RWPE1 (cell line): ENCODE results near the gene MADD.

Source experiments
- CTCF ChIA-PET: fragments of 350-600 bp; sonication (Branson Sonifier 250); formaldehyde crosslinking; extraction: SDS; loops from one replicate; lab custom pipeline; 2021; lab: Yijun Ruan, JAX
- POLR2A ChIA-PET: fragments of 400-600 bp; formaldehyde crosslinking; extraction: SDS; loops from one replicate; lab custom pipeline; 2020; ENCODE audit warnings: antibody characterized with exemption; ENCODE audit not compliant: low non-redundant PET; lab: Yijun Ruan, JAX
- DNase-seq: peaks from one replicate; pipeline ENCODE4 v3.0.0; 2012; ENCODE audit warnings: low spot score
- H3K27ac ChIP-seq: fragments of 450-650 bp; 2 replicates; pipeline ENCODE4 v1.5.1; 2017
- TF ChIP-seq, protein P1 (sequence below): fragments of 450-650 bp; conservative IDR thresholded peaks from 2 replicates; pipeline ENCODE4 v1.5.1; 2017; ENCODE audit warnings: low read depth, mild to moderate bottlenecking

MADD gene

DNA sequence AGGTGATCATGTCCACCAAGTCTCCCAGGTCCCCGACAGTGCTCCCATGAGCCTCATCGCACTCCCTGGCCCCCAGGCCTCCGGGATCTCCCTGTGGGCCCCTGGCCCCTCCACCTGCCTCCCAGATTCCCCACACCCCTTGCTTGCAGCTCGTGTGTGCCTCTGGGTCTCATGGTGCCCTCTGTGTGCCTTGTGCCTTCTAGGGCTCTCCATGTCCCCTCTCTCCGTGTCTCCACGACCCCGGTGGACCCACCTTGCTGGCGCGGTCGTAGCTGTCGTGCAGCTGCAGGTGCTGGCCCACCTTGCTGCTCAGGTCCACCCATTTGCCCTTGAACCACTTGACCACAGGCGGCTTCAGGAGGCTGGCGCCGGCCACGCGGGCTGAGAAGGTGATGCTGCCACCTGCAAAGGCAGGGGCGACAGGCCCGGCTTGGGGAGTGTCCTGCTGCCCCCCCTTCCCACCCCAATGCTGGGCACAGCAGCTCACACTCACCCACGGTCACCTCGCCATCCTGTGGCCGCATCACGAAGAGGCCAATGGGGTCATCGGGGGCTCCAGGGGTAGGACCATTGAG lies 79.7 kb downstream of the MADD start:
- POLR2A ChIA-PET = no interaction called here
- no peak overlapping the region for H3K27ac ChIP-seq
- DNase-seq = no peak
- CTCF ChIA-PET = interaction anchor here (0.9 to 1.3 kb wide), 2 partner anchors 24 to 79 kb away, joined by 3 to 6 read pairs; no protein-coding TSS in a partner anchor
- TF ChIP-seq, protein P1, sequence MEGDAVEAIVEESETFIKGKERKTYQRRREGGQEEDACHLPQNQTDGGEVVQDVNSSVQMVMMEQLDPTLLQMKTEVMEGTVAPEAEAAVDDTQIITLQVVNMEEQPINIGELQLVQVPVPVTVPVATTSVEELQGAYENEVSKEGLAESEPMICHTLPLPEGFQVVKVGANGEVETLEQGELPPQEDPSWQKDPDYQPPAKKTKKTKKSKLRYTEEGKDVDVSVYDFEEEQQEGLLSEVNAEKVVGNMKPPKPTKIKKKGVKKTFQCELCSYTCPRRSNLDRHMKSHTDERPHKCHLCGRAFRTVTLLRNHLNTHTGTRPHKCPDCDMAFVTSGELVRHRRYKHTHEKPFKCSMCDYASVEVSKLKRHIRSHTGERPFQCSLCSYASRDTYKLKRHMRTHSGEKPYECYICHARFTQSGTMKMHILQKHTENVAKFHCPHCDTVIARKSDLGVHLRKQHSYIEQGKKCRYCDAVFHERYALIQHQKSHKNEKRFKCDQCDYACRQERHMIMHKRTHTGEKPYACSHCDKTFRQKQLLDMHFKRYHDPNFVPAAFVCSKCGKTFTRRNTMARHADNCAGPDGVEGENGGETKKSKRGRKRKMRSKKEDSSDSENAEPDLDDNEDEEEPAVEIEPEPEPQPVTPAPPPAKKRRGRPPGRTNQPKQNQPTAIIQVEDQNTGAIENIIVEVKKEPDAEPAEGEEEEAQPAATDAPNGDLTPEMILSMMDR = no peak

DNA sequence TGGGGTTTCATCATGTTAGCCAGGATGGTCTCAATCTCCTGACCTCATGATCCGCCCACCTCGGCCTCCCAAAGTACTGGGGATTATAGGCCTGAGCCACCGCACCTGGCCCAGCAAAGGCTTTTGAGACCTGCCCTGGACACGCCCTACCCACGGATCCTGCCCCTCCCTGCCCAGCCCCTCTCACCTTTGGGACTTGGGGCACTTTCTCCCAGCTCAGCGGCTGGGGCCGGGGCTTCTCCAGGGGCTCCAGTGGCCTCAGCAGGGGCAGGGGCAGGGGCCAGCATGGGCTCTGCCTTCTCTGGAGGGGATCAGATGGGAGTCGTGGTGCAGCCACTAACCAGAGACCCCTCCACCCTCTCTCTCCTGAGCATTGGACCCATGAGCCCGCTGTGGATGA lies 80.4 kb downstream of the MADD start:
- DNase-seq = no peak
- ChIA-PET CTCF (interaction anchor here (0.9 to 1.3 kb wide), 3 partner anchors 23 to 92 kb away, joined by 3 to 6 read pairs (median 4); no protein-coding TSS in a partner anchor), POLR2A (no interaction called here)
- TF ChIP-seq, protein P1 = no peak
- no peak overlapping the region for H3K27ac ChIP-seq

DNA sequence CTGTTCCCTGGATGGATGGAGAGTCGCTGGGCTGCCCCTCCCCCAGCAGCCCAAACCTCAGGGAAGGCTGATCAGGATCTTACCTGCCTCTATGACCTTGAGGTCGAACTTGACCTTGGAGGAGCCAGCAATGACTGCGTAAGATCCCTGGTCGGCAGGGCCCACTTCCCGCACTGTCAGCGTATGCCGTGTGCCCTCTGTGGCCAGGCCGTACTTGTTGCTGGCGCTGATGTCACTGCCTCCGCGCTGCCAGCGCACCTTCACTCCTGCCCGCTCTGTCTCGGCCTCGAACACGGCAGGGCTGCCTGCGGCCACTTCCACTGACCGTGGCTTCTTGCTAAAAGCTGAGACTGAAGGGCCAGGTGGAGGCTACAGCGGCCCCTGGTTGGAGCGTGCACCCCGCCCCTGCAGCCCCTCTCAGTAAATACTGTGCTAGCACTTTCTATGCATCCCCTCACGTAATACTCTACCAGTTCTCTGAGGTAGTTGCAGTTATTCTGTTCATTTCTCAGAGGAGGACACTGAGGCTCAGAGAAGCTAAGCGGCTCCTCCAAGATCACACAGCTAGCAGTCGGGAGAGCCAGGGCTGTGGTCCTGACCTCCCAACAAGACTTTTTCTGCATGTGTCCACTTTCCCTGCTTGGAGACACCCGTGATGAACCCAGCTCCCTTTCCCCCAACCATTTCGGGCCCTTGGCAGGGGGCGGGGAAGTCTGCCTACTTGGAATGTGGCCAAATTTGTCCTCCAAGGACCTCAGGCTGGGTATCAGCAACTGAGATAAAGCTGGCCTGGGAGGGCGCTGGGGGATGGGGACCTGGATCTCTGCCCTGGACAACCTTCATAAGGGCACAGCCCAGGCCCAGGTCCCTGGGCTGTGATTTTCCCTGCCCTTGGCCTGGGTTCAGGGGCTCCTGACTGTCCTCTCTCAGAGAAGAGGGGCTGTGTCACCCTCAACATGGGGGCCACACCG lies 81.5 kb downstream of the MADD start:
- DNase-seq = no peak
- CTCF ChIA-PET = interaction anchor here (1.2 kb wide), 1 partner anchor 93 kb away, joined by 4 read pairs; no protein-coding TSS in a partner anchor
- TF ChIP-seq, protein P1 = no peak
- POLR2A ChIA-PET = no interaction called here
- no peak overlapping the region for H3K27ac ChIP-seq

DNA sequence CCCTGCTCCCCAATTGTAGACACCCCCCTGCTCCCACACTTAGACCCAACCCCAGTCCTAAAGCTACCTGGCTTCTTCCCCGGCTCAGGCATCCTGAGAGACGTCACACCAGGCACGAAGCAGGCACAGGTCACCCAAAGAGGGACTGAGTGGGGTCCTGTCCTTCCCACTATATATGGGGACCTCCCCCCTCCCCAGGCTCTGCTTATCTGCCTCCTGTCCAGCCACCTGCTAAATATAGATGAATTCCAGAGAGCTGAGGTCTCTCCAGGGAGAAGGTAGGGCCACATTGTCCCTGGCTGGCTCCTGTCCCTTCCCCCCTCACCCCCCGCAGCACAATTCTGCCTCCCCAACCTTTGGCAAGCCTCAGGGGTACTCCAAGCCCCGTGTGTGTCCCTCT lies 82.6 kb downstream of the MADD start, which contains the start of gene MYBPC3:
Gene MYBPC3 (minus strand): TSS at position 147 of the 400 bp plus-strand sequence. CDS start 55 bp downstream, at position 92.
- DNase-seq = no peak
- POLR2A ChIA-PET = no interaction called here
- CTCF ChIA-PET = no interaction called here
- TF ChIP-seq, protein P1 = no peak
- no peak within 1 kb of the TSS for H3K27ac ChIP-seq

DNA sequence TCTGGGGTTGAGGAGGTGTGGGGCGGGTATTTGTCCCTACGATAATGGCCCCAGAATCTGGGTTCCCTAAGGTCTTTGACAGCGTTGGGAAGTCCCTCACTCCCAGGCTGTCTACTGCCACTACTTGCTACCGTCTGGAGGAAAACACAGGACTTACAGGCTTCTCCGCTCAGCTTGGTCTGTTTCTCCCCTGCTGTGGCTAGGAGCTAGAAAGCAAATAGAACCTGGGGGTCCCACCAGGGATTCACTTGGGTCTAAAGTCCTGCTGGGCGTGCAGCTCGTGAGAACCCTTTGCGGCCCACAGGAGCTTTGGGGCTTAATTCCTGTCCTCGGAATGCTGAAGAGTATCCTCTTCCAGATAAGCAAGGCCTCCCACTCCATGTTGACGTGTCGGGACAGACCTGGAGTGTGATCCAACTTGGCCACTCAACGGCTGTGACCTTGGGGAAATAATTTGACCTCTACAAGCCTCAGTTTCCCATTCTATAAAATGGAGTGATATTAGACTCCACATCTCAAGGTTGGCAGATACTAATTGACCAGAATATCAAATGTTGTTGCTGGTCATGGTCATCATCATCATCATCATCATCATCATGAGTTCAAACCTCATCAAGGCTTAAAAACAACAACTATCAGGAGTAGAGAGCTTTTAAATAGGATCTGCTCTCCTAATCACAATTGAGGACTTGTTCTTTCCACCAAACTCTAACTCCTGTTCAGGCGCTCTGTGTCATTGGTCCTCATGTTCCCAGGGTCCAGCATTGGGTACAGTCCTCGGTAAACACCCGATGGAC lies 84.2 kb downstream of the MADD start:
- CTCF ChIA-PET = interaction anchor here (0.8 to 1.4 kb wide), 7 partner anchors 8 to 182 kb away, joined by 3 to 10 read pairs (median 6); partner anchors contain the start of gene NR1H3
- no peak for DNase-seq
- POLR2A ChIA-PET = no interaction called here
- TF ChIP-seq, protein P1 = no peak
- no peak overlapping the region for H3K27ac ChIP-seq

DNA sequence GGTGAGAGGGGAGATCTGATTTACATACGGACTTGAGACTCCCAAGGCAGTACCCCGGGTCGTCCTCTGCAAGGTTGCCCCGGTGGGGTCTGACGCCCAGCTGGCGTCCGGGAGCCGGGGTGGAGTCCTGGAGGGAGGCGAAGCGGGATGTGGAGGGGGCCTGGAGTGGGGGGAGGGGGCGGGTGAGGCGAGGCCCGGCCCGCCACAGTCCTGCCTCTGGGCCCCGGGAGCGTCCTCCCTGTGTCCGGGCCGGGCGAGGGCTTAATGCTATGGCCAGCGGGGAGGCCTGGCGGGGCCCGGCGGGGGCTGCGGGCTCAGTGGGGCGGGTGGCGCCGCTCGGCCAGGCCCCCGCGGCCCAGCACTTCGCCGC lies 85.0 kb downstream of the MADD start:
- DNase-seq = no peak
- CTCF ChIA-PET = interaction anchor here (0.5 to 1.4 kb wide), 28 partner anchors 8 to 681 kb away, joined by 3 to 12 read pairs (median 4); no protein-coding TSS in a partner anchor
- POLR2A ChIA-PET = no interaction called here
- TF ChIP-seq, protein P1 = no peak
- H3K27ac ChIP-seq = peak overlapping the region; percentile 59
